GM12873 (cell line): ENCODE results near the gene TMEM9.

Experiments
- CTCF ChIP-seq: IDR thresholded peaks from 2 replicates; pipeline ENCODE4 v1.5.1; 2012; ENCODE audit warnings: low read depth, mild to moderate bottlenecking, moderate library complexity, low read length, control low read depth; ENCODE audit not compliant: insufficient read depth; ENCODE audit errors: missing control alignments

The TMEM9 gene

GRCh38 chr1:201154389-201155165, at the start of gene TMEM9:
Gene TMEM9 (minus strand): TSS chr1:201154474. CDS start chr1:201153923, 551 bp downstream.
- TF ChIP-seq CTCF = no peak

- TF ChIP-seq CTCF = no peak
These were observed 44.3 kb upstream of the TMEM9 start for GRCh38 chr1:201198598-201198997.

- TF ChIP-seq CTCF = no peak
These were observed 39.8 kb upstream of the TMEM9 start for GRCh38 chr1:201194046-201194445.

GRCh38 chr1:201192261-201192788, 38.1 kb upstream of the TMEM9 start:
- TF ChIP-seq CTCF = no peak

GRCh38 chr1:201191653-201192260, 37.5 kb upstream of the TMEM9 start:
- no peak for TF ChIP-seq CTCF

- TF ChIP-seq CTCF = no peak
These were observed 36.4 kb upstream of the TMEM9 start, which contains the start of gene IGFN1 for GRCh38 chr1:201190624-201191051. Gene IGFN1 (plus strand): TSS chr1:201190824. CDS start chr1:201193294, 2,470 bp downstream.

- no peak for TF ChIP-seq CTCF
These were observed 35.7 kb upstream of the TMEM9 start for GRCh38 chr1:201190005-201190404.
